ENCODE data around the gene TPST2.

DNA sequence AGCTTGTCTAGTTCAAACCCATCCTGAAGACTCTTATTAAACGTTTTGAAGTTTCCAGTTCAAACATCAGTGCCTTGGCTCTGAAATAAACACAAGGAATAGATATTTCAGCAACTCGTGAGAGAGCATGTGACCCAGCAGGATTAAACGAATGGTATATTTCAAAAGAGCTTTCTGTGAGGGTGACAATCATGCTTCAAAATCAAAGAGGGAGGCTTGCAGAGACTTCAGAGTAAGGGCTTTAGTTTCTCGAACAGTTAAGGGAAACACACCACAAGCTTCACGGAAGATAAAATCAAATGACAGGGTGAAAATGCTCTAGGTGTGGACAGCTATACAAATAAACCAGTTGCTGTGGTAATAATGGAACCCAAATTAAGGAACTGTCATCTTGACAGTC is 107.8 kb downstream of the TPST2 start:
- TF ChIP-seq, protein P1, sequence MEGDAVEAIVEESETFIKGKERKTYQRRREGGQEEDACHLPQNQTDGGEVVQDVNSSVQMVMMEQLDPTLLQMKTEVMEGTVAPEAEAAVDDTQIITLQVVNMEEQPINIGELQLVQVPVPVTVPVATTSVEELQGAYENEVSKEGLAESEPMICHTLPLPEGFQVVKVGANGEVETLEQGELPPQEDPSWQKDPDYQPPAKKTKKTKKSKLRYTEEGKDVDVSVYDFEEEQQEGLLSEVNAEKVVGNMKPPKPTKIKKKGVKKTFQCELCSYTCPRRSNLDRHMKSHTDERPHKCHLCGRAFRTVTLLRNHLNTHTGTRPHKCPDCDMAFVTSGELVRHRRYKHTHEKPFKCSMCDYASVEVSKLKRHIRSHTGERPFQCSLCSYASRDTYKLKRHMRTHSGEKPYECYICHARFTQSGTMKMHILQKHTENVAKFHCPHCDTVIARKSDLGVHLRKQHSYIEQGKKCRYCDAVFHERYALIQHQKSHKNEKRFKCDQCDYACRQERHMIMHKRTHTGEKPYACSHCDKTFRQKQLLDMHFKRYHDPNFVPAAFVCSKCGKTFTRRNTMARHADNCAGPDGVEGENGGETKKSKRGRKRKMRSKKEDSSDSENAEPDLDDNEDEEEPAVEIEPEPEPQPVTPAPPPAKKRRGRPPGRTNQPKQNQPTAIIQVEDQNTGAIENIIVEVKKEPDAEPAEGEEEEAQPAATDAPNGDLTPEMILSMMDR (IDR thresholded peaks at IDR 0.05): no peak
- no peak for TF ChIP-seq POLR2A (IDR thresholded peaks at IDR 0.05)

Data from testis (tissue), 2 donors.